SK-N-SH (cell line): ENCODE data around the gene ABCG4.

Source experiments
- CHD2 ChIP-seq: fragments of 150-350 bp; IDR thresholded peaks from 2 replicates; pipeline ENCODE4 v1.6.1; 2018; ENCODE audit warnings: low read length; ENCODE audit not compliant: partially characterized antibody
- CTCF ChIP-seq: fragments of 200-600 bp; sonication (generic); IDR thresholded peaks from 2 replicates; pipeline ENCODE4 v1.6.1; 2017; ENCODE audit warnings: antibody characterized with exemption, mild to moderate bottlenecking, moderate library complexity
- EP300 ChIP-seq, 2 experiments: IDR thresholded peaks; 2 replicates each; pipeline versions ENCODE4 v1.4.0 to v1.6.1; 2012; ENCODE audit warnings: borderline replicate concordance in 1 of 2, low read depth in 1 of 2, low read length in 1 of 2
- EZH2phosphoT487 ChIP-seq: fragments of 200-600 bp; sonication (generic); IDR thresholded peaks from 2 replicates; pipeline ENCODE4 v1.6.1; 2017; ENCODE audit warnings: low read depth, mixed run types, mild to moderate bottlenecking, antibody characterized with exemption, moderate library complexity, borderline replicate concordance
- GATA2 ChIP-seq: sonication (generic); formaldehyde crosslinking; IDR thresholded peaks from 2 replicates; pipeline ENCODE4 v1.5.0; 2020; ENCODE audit warnings: mild to moderate bottlenecking, missing genetic modification reagents
- JUND ChIP-seq: IDR thresholded peaks from 2 replicates; pipeline ENCODE4 v1.4.0; 2012
- MEF2A ChIP-seq: IDR thresholded peaks from 2 replicates; pipeline ENCODE4 v1.4.0; 2012; ENCODE audit warnings: low read depth, borderline replicate concordance
- NFIC ChIP-seq: IDR thresholded peaks from 2 replicates; pipeline ENCODE4 v1.4.0; 2012; ENCODE audit warnings: borderline replicate concordance
- PBX3 ChIP-seq: IDR thresholded peaks from 2 replicates; pipeline ENCODE4; 2012
- POLR2AphosphoS5 ChIP-seq: IDR thresholded peaks from 2 replicates; pipeline ENCODE4 v1.6.1; 2012; ENCODE audit warnings: low read depth, low read length
- RFX5 ChIP-seq: IDR thresholded peaks from 2 replicates; pipeline ENCODE4 v1.6.1; 2012; ENCODE audit warnings: mild to moderate bottlenecking, improper control_type of control experiment, low read length
- SIN3A ChIP-seq: IDR thresholded peaks from 2 replicates; pipeline ENCODE4 v1.6.1; 2012; ENCODE audit warnings: low read depth, mild to moderate bottlenecking, low read length, moderate library complexity, borderline replicate concordance
- SMC3 ChIP-seq: IDR thresholded peaks from 2 replicates; pipeline ENCODE4 v1.6.1; 2012; ENCODE audit warnings: low read depth, low read length, improper control_type of control experiment
- YY1 ChIP-seq: IDR thresholded peaks from 2 replicates; pipeline ENCODE4 v1.4.0; 2012; ENCODE audit warnings: low read depth, mild to moderate bottlenecking

- TF ChIP-seq CTCF (no peak), EP300 (IDR thresholded peaks at IDR 0.05; ENCODE audit: borderline replicate concordance in 1 of 2, low read depth in 1 of 2, low read length in 1 of 2) (no peak), POLR2AphosphoS5 (no peak), NFIC (no peak), YY1 (no peak), EZH2phosphoT487 (no peak), GATA2 (CRISPR knock-in tag) (no peak), RFX5 (no peak), SIN3A (no peak), JUND (no peak), SMC3 (no peak), MEF2A (no peak), PBX3 (no peak), CHD2 (no peak)
Measured at GRCh38 chr11:119152604-119153003, 3.8 kb downstream of the ABCG4 start.
